ENCODE data around the gene PLCB1. TPM values are rescaled to one million over a fixed set of nuclear protein-coding genes. Genes with fewer than 3 reads are reported as not detected.

PLCB1 gene
- total and polyA plus RNA-seq, 2 donors (not counting 3 experiments of a cell fraction or from before 2014, with no cell fraction given) = 10.2 to 53.4 TPM

DNA sequence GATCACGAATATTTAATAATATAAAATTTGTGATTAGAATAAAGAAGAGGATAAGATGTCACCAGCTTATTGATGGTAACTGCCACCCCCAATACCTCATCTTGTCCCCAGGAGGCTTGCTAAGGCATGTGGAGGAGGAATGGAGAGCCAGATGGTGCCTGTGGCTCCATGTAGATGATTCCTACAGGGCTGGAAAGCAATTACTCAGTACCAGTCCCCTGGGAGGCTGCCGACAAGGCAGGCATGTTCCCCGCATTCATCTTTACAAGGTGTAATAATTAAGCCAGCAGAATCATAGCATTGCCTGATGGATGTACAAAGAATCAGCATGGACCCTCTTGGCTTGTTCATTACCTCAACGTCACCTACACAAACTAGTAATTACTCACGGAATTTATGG is 155.3 kb downstream of the PLCB1 start:
- TF ChIP-seq POLR2AphosphoS5 (IDR thresholded peaks at IDR 0.05; ENCODE audit: insufficient read depth, low read depth, low read length) (no peak), MYC (IDR thresholded peaks at IDR 0.05; ENCODE audit: low read depth, low read length) (no peak), EZH2 (IDR thresholded peaks at IDR 0.05; ENCODE audit: borderline replicate concordance, low read depth, low read length, severe bottlenecking) (no peak)
- no peak overlapping the region for H3K27ac ChIP-seq (ENCODE audit: insufficient read depth, low read depth, low read length)
- intact Hi-C loops (cut with micrococcal nuclease) = no loop called here
- H3K27me3 ChIP-seq (ENCODE audit: control insufficient read depth in 2 of 2, insufficient read depth in 2 of 2, low read length in 2 of 2) = no peaks in the 10 kb centered on the region
- H3K4me1 ChIP-seq (ENCODE audit: control insufficient read depth, extremely low read depth, insufficient read depth, low read length) = no peaks in the 10 kb centered on the region
- dilution Hi-C loops (cut with MboI; ENCODE audit: extremely low pct_ligation_motif_present, low sequenced_read_pairs) = no loop called here
- no peak for DNase-seq (ENCODE audit: low read depth, low spot score)
- no peaks in the 10 kb centered on the region for H4K20me1 ChIP-seq (replicated peaks; ENCODE audit: control insufficient read depth, extremely low read depth, insufficient read depth, low read length)
- ChIA-PET CTCF (interaction anchor here (0.9 kb wide), 1 partner anchor 49 kb away, joined by 4 read pairs; no protein-coding TSS in a partner anchor), POLR2A (no interaction called here)
- H3K9me1 ChIP-seq (replicated peaks; ENCODE audit: control insufficient read depth, extremely low read depth, insufficient read depth, low read length) = no peaks in the 10 kb centered on the region
- H3K9ac ChIP-seq (replicated peaks; ENCODE audit: extremely low read depth, insufficient read depth, low read length) = no peak overlapping the region
- no peaks in the 10 kb centered on the region for H3K79me2 ChIP-seq (ENCODE audit: control insufficient read depth, insufficient read depth, low read length)
- no peak overlapping the region for H3K4me2 ChIP-seq (ENCODE audit: insufficient read depth, low read length)
- H3K36me3 ChIP-seq (ENCODE audit: control insufficient read depth in 2 of 2, extremely low read depth in 1 of 2, insufficient read depth in 2 of 2, low read length in 2 of 2) = no peaks in the 10 kb centered on the region
- H2AFZ ChIP-seq (ENCODE audit: low read depth, low read length) = no peak overlapping the region
- H3K4me3 ChIP-seq (replicated peaks in 1 of 3; ENCODE audit: insufficient read depth in 1 of 3, low read depth in 1 of 3, low read length in 3 of 3) = no peak overlapping the region
- no peak for FAIRE-seq
- H3K9me3 ChIP-seq (replicated peaks; ENCODE audit: control insufficient read depth, insufficient read depth, low read length) = no peaks in the 10 kb centered on the region
- no TSS peak for BruUV-seq (replicated peaks)

DNA sequence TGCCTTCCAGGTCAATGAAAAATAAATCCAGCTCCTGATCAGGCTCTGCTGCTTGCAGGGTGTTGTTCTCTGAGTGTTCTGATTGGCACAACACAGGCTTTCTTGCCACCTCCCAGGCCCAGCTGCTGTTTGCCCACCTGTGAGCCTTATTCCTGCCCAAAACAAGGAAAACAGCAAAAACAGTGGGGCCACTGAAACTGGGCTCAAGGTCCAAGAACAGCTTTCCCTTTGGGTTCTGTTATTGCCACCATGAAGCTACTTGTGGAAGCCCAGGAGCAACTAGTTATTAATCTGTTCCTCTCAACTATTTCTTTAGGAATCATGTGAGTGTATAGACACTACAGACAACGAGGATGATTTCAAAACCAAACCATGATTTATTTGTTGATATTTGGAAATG is 159.1 kb downstream of the PLCB1 start:
- TF ChIP-seq GATA2 (IDR thresholded peaks at IDR 0.05; ENCODE audit: insufficient read depth, insufficient read length, low read depth, low read length) = no peak
- no peak for TF ChIP-seq POLR2A (IDR thresholded peaks at IDR 0.05; ENCODE audit: low read depth, low read length)
- TF ChIP-seq, protein P1, sequence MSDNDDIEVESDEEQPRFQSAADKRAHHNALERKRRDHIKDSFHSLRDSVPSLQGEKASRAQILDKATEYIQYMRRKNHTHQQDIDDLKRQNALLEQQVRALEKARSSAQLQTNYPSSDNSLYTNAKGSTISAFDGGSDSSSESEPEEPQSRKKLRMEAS (IDR thresholded peaks at IDR 0.05; ENCODE audit: insufficient read depth, insufficient read length) = no peak
- TF ChIP-seq FOS (IDR thresholded peaks at IDR 0.05; ENCODE audit: borderline replicate concordance, insufficient read depth, low read length) = no peak
- no peak for TF ChIP-seq EZH2 (IDR thresholded peaks at IDR 0.05; ENCODE audit: borderline replicate concordance, low read depth, low read length, severe bottlenecking)
- TF ChIP-seq MYC (IDR thresholded peaks at IDR 0.05; ENCODE audit: low read depth, low read length) = no peak
- TF ChIP-seq POLR2AphosphoS5 (IDR thresholded peaks at IDR 0.05; ENCODE audit: insufficient read depth, low read depth, low read length) = no peak
- TF ChIP-seq, protein P2, sequence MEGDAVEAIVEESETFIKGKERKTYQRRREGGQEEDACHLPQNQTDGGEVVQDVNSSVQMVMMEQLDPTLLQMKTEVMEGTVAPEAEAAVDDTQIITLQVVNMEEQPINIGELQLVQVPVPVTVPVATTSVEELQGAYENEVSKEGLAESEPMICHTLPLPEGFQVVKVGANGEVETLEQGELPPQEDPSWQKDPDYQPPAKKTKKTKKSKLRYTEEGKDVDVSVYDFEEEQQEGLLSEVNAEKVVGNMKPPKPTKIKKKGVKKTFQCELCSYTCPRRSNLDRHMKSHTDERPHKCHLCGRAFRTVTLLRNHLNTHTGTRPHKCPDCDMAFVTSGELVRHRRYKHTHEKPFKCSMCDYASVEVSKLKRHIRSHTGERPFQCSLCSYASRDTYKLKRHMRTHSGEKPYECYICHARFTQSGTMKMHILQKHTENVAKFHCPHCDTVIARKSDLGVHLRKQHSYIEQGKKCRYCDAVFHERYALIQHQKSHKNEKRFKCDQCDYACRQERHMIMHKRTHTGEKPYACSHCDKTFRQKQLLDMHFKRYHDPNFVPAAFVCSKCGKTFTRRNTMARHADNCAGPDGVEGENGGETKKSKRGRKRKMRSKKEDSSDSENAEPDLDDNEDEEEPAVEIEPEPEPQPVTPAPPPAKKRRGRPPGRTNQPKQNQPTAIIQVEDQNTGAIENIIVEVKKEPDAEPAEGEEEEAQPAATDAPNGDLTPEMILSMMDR (IDR thresholded peaks at IDR 0.05; ENCODE audit: extremely low read depth in 1 of 2, insufficient read depth in 1 of 2, low read depth in 1 of 2, low read length in 2 of 2) = no peak
- no peak for TF ChIP-seq JUN (IDR thresholded peaks at IDR 0.05; ENCODE audit: borderline replicate concordance, insufficient read depth, insufficient read length, low read depth)
- ChIA-PET CTCF (interaction anchor here (1.4 kb wide), 1 partner anchor 160 kb away, joined by 5 read pairs; the partner anchor contains the start of gene PLCB1), POLR2A (no interaction called here)
- H3K9me1 ChIP-seq (replicated peaks; ENCODE audit: control insufficient read depth, extremely low read depth, insufficient read depth, low read length) = no peaks in the 10 kb centered on the region
- DNase-seq (ENCODE audit: low read depth, low spot score) (no peak), FAIRE-seq (no peak)
- H3K9ac ChIP-seq (replicated peaks; ENCODE audit: extremely low read depth, insufficient read depth, low read length) = no peak overlapping the region
- no peaks in the 10 kb centered on the region for H3K9me3 ChIP-seq (replicated peaks; ENCODE audit: control insufficient read depth, insufficient read depth, low read length)
- no peak overlapping the region for H2AFZ ChIP-seq (ENCODE audit: low read depth, low read length)
- no peaks in the 10 kb centered on the region for H4K20me1 ChIP-seq (replicated peaks; ENCODE audit: control insufficient read depth, extremely low read depth, insufficient read depth, low read length)
- intact Hi-C loops (cut with micrococcal nuclease) = no loop called here
- dilution Hi-C loops (cut with MboI; ENCODE audit: extremely low pct_ligation_motif_present, low sequenced_read_pairs) = no loop called here
- H3K4me1 ChIP-seq (ENCODE audit: control insufficient read depth, extremely low read depth, insufficient read depth, low read length) = no peaks in the 10 kb centered on the region
- no TSS peak for BruUV-seq (replicated peaks)
- H3K27me3 ChIP-seq (ENCODE audit: control insufficient read depth in 2 of 2, insufficient read depth in 2 of 2, low read length in 2 of 2) = no peaks in the 10 kb centered on the region
- H3K4me3 ChIP-seq (replicated peaks in 1 of 3; ENCODE audit: insufficient read depth in 1 of 3, low read depth in 1 of 3, low read length in 3 of 3) = no peak overlapping the region
- H3K27ac ChIP-seq (ENCODE audit: insufficient read depth, low read depth, low read length) = no peak overlapping the region
- no peaks in the 10 kb centered on the region for H3K36me3 ChIP-seq (ENCODE audit: control insufficient read depth in 2 of 2, extremely low read depth in 1 of 2, insufficient read depth in 2 of 2, low read length in 2 of 2)
- no peaks in the 10 kb centered on the region for H3K79me2 ChIP-seq (ENCODE audit: control insufficient read depth, insufficient read depth, low read length)
- no peak overlapping the region for H3K4me2 ChIP-seq (ENCODE audit: insufficient read depth, low read length)
